ENCODE data around the gene ABCA1.
A peak's percentile ranks its signal among the peaks of the same experiment; 100 is the strongest.

GRCh38 chr9:104864675-104865104 lies 63.3 kb downstream of the ABCA1 start:
- peak; percentile 58; the same call in 1 of the 2 replicates for TF ChIP-seq FOS (IDR thresholded peaks at IDR 0.05; ENCODE audit: low read depth, low read length)
- peak; percentile 49 for TF ChIP-seq CEBPB (IDR thresholded peaks at IDR 0.05; ENCODE audit: low read depth, low read length)
- no peak for TF ChIP-seq CTCF (conservative IDR thresholded peaks at IDR 0.05; ENCODE audit: low read depth, low read length)
- no peak; the same call in 1 of the 2 replicates for TF ChIP-seq POLR2A (IDR thresholded peaks at IDR 0.05; ENCODE audit: low read depth, low read length)
- TF ChIP-seq ELK1 (IDR thresholded peaks at IDR 0.05; ENCODE audit: borderline replicate concordance, low read depth, low read length), result no peak
- TF ChIP-seq RCOR1 (IDR thresholded peaks at IDR 0.05; ENCODE audit: insufficient replicate concordance, low read length), result no peak
- no peak for TF ChIP-seq NFE2L2 (IDR thresholded peaks at IDR 0.05; ENCODE audit: low read depth, low read length)
- TF ChIP-seq BHLHE40 (IDR thresholded peaks at IDR 0.05; ENCODE audit: low read depth, low read length), result peak; percentile 100
- TF ChIP-seq MXI1 (IDR thresholded peaks at IDR 0.05; ENCODE audit: borderline replicate concordance, low read depth, low read length), result peak; percentile 71; the same call in 1 of the 2 replicates
- TF ChIP-seq MAZ (IDR thresholded peaks at IDR 0.05; ENCODE audit: borderline replicate concordance, low read depth, low read length), result peak; percentile 62; the same call in 1 of the 2 replicates
